WERI-Rb-1 (cell line): ENCODE results near the gene ZFP91.
A peak's percentile ranks its signal among the peaks of the same experiment; 100 is the strongest.

ENCODE experiments used
- DNase-seq: peaks from one replicate; pipeline ENCODE4 v3.0.0-alpha.2; 2020
- H3K27ac ChIP-seq: fragments of 250-450 bp; sonication (Bioruptor Pico); 2 replicates; pipeline ENCODE4 v1.5.1; 2020; ENCODE audit warnings: mild to moderate bottlenecking, moderate library complexity
- H3K27me3 ChIP-seq: fragments of 250-450 bp; sonication (Bioruptor Pico); 2 replicates; pipeline ENCODE4 v1.5.1; 2021; ENCODE audit warnings: mild to moderate bottlenecking, low read depth, moderate library complexity; ENCODE audit not compliant: insufficient read depth, severe bottlenecking
- H3K36me3 ChIP-seq: fragments of 250-450 bp; sonication (Bioruptor Pico); 2 replicates; pipeline ENCODE4 v1.5.1; 2020; ENCODE audit warnings: mild to moderate bottlenecking, moderate library complexity
- H3K4me3 ChIP-seq: 2 replicates; pipeline ENCODE4 v1.5.1; 2011; ENCODE audit warnings: low read depth, mild to moderate bottlenecking, control low read depth, low read length
- H3K9me3 ChIP-seq: fragments of 250-450 bp; sonication (Bioruptor Pico); 2 replicates; pipeline ENCODE4 v1.5.1; 2021; ENCODE audit warnings: mild to moderate bottlenecking, moderate library complexity; ENCODE audit not compliant: severe bottlenecking
- CTCF ChIP-seq: IDR thresholded peaks from 2 replicates; pipeline ENCODE4 v1.5.1; 2011; ENCODE audit warnings: low read depth, mild to moderate bottlenecking, control low read depth, inconsistent platforms, low read length

ZFP91 gene

GRCh38 chr11:58626934-58627483, 48.1 kb downstream of the ZFP91 start:
- H3K9me3 ChIP-seq, result no peaks in the 10 kb centered on the region
- H3K36me3 ChIP-seq, result peaks cover 26% of the 10 kb centered on the region
- TF ChIP-seq CTCF, result no peak
- no peak overlapping the region for H3K4me3 ChIP-seq
- DNase-seq, result no peak
- no peak overlapping the region for H3K27ac ChIP-seq
- H3K27me3 ChIP-seq, result no peaks in the 10 kb centered on the region

GRCh38 chr11:58628446-58628845, 49.6 kb downstream of the ZFP91 start:
- Histone ChIP-seq H3K36me3 (peaks cover 12% of the 10 kb centered on the region), H3K27me3 (no peaks in the 10 kb centered on the region), H3K9me3 (no peaks in the 10 kb centered on the region), H3K4me3 (no peak overlapping the region), H3K27ac (no peak overlapping the region)
- TF ChIP-seq CTCF, result no peak
- no peak for DNase-seq

- peak; percentile 58 for TF ChIP-seq CTCF
- no peak for DNase-seq
Observed at GRCh38 chr11:58629857-58630256, 51.0 kb downstream of the ZFP91 start.

GRCh38 chr11:58631378-58631777, 52.5 kb downstream of the ZFP91 start:
- Histone ChIP-seq H3K27ac (no peak overlapping the region), H3K9me3 (no peaks in the 10 kb centered on the region), H3K27me3 (peaks cover 3% of the 10 kb centered on the region), H3K36me3 (no peaks in the 10 kb centered on the region), H3K4me3 (no peak overlapping the region)
- DNase-seq, result no peak
- TF ChIP-seq CTCF, result no peak

More at GRCh38 chr11:58629857-58630256, 51.0 kb downstream of the ZFP91 start:
- H3K9me3 ChIP-seq, result no peaks in the 10 kb centered on the region
- no peak overlapping the region for H3K27ac ChIP-seq
- H3K36me3 ChIP-seq, result no peaks in the 10 kb centered on the region
- no peak overlapping the region for H3K4me3 ChIP-seq
- peaks cover 3% of the 10 kb centered on the region for H3K27me3 ChIP-seq

- Histone ChIP-seq H3K9me3 (no peaks in the 10 kb centered on the region), H3K4me3 (no peak overlapping the region), H3K36me3 (no peaks in the 10 kb centered on the region), H3K27me3 (peaks cover 3% of the 10 kb centered on the region), H3K27ac (no peak overlapping the region)
- no peak for DNase-seq
- no peak for TF ChIP-seq CTCF
Observed at GRCh38 chr11:58632510-58632909, 53.6 kb downstream of the ZFP91 start.

GRCh38 chr11:58636587-58636986, 57.7 kb downstream of the ZFP91 start:
- no peaks in the 10 kb centered on the region for H3K9me3 ChIP-seq

More at GRCh38 chr11:58636587-58636986, 57.7 kb downstream of the ZFP91 start:
- Histone ChIP-seq H3K27me3 (peaks cover 7% of the 10 kb centered on the region), H3K4me3 (no peak overlapping the region), H3K36me3 (no peaks in the 10 kb centered on the region), H3K27ac (no peak overlapping the region)
- no peak for DNase-seq
- TF ChIP-seq CTCF, result no peak
